ENCODE results near the gene PCDHB6.
"Not testable (repeated sequence)": the region's sequence is repeated elsewhere in the genome, so short reads cannot be mapped to it uniquely, and the experiment has no call there.

Gene PCDHB6

DNA sequence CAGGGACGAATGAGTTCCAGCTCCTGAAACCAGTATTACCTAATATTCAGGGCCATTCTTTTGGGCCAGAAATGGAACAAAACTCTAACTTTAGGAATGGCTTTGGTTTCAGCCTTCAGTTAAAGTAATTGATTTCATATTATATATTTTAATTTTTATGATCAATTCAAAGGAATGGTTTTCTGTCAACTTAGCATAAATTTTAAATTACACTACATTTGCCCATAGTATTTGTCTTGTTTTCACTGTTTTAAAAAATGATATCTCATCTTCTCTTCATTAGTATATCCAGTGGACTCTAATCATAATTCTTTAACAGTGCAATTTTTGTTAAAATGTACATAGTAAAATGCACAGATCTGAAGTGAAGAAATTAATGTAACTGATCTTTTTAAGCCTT is 30.5 kb downstream of the PCDHB6 start:
- no peaks in the 10 kb centered on the region for H3K36me3 Mint-ChIP-seq (ENCODE audit: low read depth)
- peaks cover 36% of the 10 kb centered on the region for H3K9me3 Mint-ChIP-seq
- H3K4me1 Mint-ChIP-seq (ENCODE audit: low read depth): no peaks in the 10 kb centered on the region

DNA sequence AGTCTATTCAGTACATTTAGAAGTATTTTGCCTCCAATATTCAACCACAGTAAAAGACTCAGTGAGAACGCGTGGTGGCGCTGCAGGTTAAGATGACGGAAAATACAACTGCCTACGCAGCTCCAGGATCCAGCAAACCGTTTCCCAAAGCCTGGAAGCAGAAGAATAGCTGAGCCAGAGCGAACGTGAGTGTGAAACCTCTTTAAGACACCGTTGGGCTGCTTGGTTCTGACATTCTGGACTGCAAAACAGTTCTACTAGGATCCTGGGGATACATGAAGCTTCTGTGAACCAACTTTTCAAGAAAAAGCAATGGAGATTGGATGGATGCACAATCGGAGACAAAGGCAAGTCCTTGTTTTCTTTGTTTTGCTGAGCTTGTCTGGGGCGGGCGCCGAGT is 32.4 kb downstream of the PCDHB6 start, which contains the start of gene PCDHB16:
Gene PCDHB16 (plus strand): TSS at position 140 of the 400 bp plus-strand sequence. CDS start 173 bp downstream, at position 313.
- H3K9me3 Mint-ChIP-seq: peaks cover 48% of the 10 kb centered on the region

More for the DNA sequence above, 30.5 kb downstream of the PCDHB6 start:
- Mint-ChIP-seq H3K4me3 (no peak overlapping the region), H3K27me3 (ENCODE audit: low read depth) (no peaks in the 10 kb centered on the region), H3K27ac (no peak overlapping the region)

DNA sequence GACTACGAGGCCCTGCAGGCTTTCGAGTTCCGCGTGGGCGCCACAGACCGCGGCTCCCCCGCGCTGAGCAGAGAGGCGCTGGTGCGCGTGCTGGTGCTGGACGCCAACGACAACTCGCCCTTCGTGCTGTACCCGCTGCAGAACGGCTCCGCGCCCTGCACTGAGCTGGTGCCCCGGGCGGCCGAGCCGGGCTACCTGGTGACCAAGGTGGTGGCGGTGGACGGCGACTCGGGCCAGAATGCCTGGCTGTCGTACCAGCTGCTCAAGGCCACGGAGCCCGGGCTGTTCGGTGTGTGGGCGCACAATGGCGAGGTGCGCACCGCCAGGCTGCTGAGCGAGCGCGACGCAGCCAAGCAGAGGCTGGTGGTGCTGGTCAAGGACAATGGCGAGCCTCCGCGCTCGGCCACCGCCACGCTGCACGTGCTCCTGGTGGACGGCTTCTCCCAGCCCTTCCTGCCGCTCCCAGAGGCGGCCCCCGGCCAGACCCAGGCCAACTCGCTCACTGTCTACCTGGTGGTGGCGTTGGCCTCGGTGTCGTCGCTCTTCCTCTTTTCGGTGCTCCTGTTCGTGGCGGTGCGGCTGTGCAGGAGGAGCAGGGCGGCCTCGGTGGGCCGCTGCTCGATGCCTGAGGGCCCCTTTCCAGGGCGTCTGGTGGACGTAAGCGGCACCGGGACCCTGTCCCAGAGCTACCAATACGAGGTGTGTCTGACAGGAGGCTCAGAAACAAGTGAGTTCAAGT is 34.4 kb downstream of the PCDHB6 start:
- not testable (repeated sequence) for H3K36me3 Mint-ChIP-seq (ENCODE audit: low read depth)

More for the DNA sequence above, 32.4 kb downstream of the PCDHB6 start, which contains the start of gene PCDHB16:
- no peak within 1 kb of the TSS for H3K4me3 Mint-ChIP-seq
- no peak within 1 kb of the TSS for H3K27ac Mint-ChIP-seq
- no peaks in the 10 kb centered on the region for H3K4me1 Mint-ChIP-seq (ENCODE audit: low read depth)
- no peaks in the 10 kb centered on the region for H3K27me3 Mint-ChIP-seq (ENCODE audit: low read depth)
- no peaks in the 10 kb centered on the region for H3K36me3 Mint-ChIP-seq (ENCODE audit: low read depth)

DNA sequence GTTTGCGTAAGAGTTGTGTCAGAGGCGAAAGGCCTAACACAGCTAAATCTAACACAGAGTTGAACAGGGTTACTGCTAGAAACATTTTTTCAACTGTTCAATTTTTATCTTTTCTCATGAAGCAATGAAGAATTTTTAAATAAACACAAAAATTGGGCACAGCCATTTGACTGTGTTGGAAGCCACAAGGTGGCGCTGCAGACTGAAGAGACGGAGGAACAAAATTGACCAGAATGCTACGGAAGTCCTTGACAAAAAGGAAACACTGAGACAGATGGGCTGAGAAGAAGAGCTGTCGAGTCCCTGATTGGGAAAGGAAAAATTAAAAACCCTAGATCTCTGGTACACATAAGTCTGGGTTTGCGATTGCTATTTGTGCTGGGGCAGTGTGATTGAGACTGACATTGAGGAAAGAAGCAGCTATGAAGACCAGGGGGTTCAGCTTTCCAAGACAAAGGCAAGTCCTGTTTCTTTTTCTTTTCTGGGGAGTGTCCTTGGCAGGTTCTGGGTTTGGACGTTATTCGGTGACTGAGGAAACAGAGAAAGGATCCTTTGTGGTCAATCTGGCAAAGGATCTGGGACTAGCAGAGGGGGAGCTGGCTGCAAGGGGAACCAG is 37.1 kb downstream of the PCDHB6 start, which contains the start of gene PCDHB9:
Gene PCDHB9 (plus strand): TSS at position 265 of the 616 bp plus-strand sequence. CDS start 158 bp downstream, at position 423.
- no peak within 1 kb of the TSS for H3K27ac Mint-ChIP-seq
- no peaks in the 10 kb centered on the region for H3K4me1 Mint-ChIP-seq (ENCODE audit: low read depth)
- peaks cover 53% of the 10 kb centered on the region for H3K9me3 Mint-ChIP-seq
- H3K36me3 Mint-ChIP-seq (ENCODE audit: low read depth): peaks cover 1% of the 10 kb centered on the region
- peaks cover 3% of the 10 kb centered on the region for H3K27me3 Mint-ChIP-seq (ENCODE audit: low read depth)
- H3K4me3 Mint-ChIP-seq: no peak within 1 kb of the TSS

More for the DNA sequence above, 34.4 kb downstream of the PCDHB6 start:
- H3K4me3 Mint-ChIP-seq; H3K27ac Mint-ChIP-seq; H3K4me1 Mint-ChIP-seq (ENCODE audit: low read depth); H3K27me3 Mint-ChIP-seq (ENCODE audit: low read depth): not testable (repeated sequence)
- peaks cover 56% of the 10 kb centered on the region for H3K9me3 Mint-ChIP-seq

DNA sequence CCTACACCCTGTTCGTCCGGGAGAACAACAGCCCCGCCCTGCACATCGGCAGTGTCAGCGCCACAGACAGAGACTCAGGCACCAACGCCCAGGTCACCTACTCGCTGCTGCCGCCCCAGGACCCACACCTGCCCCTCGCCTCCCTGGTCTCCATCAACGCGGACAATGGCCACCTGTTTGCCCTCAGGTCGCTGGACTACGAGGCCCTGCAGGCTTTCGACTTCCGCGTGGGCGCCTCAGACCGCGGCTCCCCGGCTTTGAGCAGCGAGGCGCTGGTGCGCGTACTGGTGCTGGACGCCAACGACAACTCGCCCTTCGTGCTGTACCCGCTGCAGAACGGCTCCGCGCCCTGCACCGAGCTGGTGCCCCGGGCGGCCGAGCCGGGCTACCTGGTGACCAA is 38.8 kb downstream of the PCDHB6 start:
- peaks cover 51% of the 10 kb centered on the region for H3K9me3 Mint-ChIP-seq
- H3K4me3 Mint-ChIP-seq; H3K36me3 Mint-ChIP-seq (ENCODE audit: low read depth); H3K27ac Mint-ChIP-seq; H3K27me3 Mint-ChIP-seq (ENCODE audit: low read depth); H3K4me1 Mint-ChIP-seq (ENCODE audit: low read depth): not testable (repeated sequence)

DNA sequence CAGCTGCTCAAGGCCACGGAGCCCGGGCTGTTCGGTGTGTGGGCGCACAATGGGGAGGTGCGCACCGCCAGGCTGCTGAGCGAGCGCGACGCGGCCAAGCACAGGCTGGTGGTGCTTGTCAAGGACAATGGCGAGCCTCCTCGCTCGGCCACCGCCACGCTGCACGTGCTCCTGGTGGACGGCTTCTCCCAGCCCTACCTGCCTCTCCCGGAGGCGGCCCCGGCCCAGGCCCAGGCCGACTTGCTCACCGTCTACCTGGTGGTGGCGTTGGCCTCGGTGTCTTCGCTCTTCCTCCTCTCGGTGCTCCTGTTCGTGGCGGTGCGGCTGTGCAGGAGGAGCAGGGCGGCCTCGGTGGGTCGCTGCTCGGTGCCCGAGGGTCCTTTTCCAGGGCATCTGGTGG is 39.3 kb downstream of the PCDHB6 start:
- not testable (repeated sequence) for H3K27me3 Mint-ChIP-seq (ENCODE audit: low read depth); H3K4me1 Mint-ChIP-seq (ENCODE audit: low read depth); H3K27ac Mint-ChIP-seq; H3K36me3 Mint-ChIP-seq (ENCODE audit: low read depth); H3K4me3 Mint-ChIP-seq
- H3K9me3 Mint-ChIP-seq: peaks cover 51% of the 10 kb centered on the region

DNA sequence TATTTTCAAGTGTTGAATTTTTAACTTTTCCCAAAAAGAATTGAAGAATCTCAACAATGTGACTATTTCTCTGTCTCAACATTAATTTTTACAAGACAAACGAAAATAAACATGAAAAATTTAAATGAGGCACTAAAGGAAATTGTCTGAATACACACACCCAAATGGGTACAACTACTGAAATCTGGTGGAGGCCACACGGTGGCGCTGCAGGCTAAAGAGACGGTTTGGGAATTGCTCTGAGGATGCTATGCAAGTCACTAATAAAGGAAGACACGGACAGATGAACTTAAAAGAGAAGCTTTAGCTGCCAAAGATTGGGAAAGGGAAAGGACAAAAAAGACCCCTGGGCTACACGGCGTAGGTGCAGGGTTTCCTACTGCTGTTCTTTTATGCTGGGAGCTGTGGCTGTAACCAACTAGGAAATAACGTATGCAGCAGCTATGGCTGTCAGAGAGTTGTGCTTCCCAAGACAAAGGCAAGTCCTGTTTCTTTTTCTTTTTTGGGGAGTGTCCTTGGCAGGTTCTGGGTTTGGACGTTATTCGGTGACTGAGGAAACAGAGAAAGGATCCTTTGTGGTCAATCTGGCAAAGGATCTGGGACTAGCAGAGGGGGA is 42.4 kb downstream of the PCDHB6 start, which contains the start of gene PCDHB10:
Gene PCDHB10 (plus strand): TSS at position 244 of the 616 bp plus-strand sequence. CDS start 200 bp downstream, at position 444.
- H3K36me3 Mint-ChIP-seq (ENCODE audit: low read depth): peaks cover 1% of the 10 kb centered on the region
- H3K4me3 Mint-ChIP-seq: no peak within 1 kb of the TSS
- no peak within 1 kb of the TSS for H3K27ac Mint-ChIP-seq
- peaks cover 3% of the 10 kb centered on the region for H3K27me3 Mint-ChIP-seq (ENCODE audit: low read depth)
- H3K9me3 Mint-ChIP-seq: peaks cover 47% of the 10 kb centered on the region
- no peaks in the 10 kb centered on the region for H3K4me1 Mint-ChIP-seq (ENCODE audit: low read depth)

DNA sequence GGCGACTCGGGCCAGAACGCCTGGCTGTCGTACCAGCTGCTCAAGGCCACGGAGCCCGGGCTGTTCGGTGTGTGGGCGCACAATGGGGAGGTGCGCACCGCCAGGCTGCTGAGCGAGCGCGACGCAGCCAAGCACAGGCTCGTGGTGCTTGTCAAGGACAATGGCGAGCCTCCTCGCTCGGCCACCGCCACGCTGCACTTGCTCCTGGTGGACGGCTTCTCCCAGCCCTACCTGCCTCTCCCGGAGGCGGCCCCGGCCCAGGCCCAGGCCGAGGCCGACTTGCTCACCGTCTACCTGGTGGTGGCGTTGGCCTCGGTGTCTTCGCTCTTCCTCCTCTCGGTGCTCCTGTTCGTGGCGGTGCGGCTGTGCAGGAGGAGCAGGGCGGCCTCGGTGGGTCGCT is 44.5 kb downstream of the PCDHB6 start:
- not testable (repeated sequence) for H3K27me3 Mint-ChIP-seq (ENCODE audit: low read depth); H3K36me3 Mint-ChIP-seq (ENCODE audit: low read depth)
- peaks cover 54% of the 10 kb centered on the region for H3K9me3 Mint-ChIP-seq

DNA sequence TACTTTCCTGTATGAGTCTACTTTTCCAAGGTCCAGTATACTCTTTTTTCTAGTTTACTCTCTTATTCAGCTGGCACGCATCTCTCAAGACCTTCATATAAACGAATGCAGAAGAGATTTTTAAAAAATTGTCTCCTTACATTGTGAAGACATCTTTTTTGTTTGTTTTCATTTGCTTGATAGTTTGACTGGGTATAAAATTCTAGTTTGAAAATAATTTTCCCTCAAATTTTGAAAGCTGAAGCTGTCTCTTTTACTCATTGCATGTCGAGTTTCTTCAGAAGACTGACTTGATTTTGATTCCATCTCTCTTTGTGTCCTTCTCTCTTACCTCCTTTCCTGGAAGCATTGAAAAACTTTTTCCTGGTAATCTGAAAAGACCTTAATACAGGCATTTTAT is 46.5 kb downstream of the PCDHB6 start:
- Mint-ChIP-seq H3K4me3 (no peak overlapping the region), H3K9me3 (peaks cover 69% of the 10 kb centered on the region), H3K27me3 (ENCODE audit: low read depth) (no peaks in the 10 kb centered on the region), H3K27ac (no peak overlapping the region), H3K4me1 (ENCODE audit: low read depth) (no peaks in the 10 kb centered on the region), H3K36me3 (ENCODE audit: low read depth) (no peaks in the 10 kb centered on the region)

More for the DNA sequence above, 44.5 kb downstream of the PCDHB6 start:
- H3K4me1 Mint-ChIP-seq (ENCODE audit: low read depth); H3K27ac Mint-ChIP-seq; H3K4me3 Mint-ChIP-seq: not testable (repeated sequence)

DNA sequence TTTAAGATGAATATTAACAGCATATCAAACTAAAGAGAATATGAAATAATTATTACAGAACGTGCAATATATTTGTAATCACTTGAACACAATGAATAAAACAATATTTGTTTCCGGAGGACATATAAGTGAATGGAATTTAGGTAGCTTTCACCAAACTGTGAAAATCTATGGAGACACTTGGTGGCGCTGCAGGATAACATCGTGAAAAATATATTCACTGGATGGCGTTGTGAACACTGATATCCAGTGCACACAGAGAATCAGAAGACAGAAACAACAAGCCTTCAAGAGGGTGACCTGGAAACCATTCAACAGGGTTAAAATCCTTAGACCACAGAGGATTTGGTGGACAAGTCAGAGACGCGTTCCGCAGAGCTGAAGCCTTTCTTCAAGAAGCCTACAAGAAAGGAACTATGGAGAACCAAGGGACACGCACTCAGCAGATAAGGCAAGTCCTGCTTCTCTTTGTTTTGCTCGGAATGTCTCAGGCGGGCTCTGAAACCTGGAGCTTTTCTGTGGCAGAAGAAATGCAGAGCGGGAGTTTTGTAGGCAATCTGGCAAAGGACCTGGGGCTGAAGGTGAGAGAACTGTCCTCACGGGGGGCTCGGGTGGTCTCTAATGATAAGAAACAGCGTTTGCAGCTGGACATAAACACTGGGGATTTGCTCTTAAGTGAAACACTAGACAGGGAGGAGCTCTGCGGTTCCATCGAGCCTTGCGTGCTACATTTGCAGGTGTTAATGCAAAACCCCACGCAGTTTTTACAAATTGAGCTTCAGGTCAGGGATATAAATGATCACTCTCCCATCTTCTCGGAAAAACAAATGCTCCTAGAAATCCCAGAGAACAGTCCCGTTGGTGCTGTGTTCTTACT is 49.7 kb downstream of the PCDHB6 start, which contains the start of gene PCDHB11:
Gene PCDHB11 (plus strand): TSS at position 269 of the 877 bp plus-strand sequence. CDS start 148 bp downstream, at position 417.
- H3K9me3 Mint-ChIP-seq: peaks cover 60% of the 10 kb centered on the region
- no peaks in the 10 kb centered on the region for H3K4me1 Mint-ChIP-seq (ENCODE audit: low read depth)
- H3K27me3 Mint-ChIP-seq (ENCODE audit: low read depth): no peaks in the 10 kb centered on the region
- no peaks in the 10 kb centered on the region for H3K36me3 Mint-ChIP-seq (ENCODE audit: low read depth)
- no peak within 1 kb of the TSS for H3K4me3 Mint-ChIP-seq
- H3K27ac Mint-ChIP-seq: no peak within 1 kb of the TSS

DNA sequence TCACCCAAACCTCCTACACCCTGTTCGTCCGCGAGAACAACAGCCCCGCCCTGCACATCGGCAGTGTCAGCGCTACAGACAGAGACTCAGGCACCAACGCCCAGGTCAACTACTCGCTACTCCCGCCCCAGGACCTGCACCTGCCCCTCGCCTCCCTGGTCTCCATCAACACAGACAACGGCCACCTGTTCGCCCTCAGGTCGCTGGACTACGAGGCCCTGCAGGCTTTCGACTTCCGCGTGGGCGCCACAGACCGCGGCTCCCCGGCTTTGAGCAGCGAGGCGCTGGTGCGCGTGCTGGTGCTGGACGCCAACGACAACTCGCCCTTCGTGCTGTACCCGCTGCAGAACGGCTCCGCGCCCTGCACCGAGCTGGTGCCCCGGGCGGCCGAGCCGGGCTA is 51.3 kb downstream of the PCDHB6 start:
- H3K27me3 Mint-ChIP-seq (ENCODE audit: low read depth); H3K4me3 Mint-ChIP-seq; H3K27ac Mint-ChIP-seq; H3K4me1 Mint-ChIP-seq (ENCODE audit: low read depth); H3K36me3 Mint-ChIP-seq (ENCODE audit: low read depth): not testable (repeated sequence)
- H3K9me3 Mint-ChIP-seq: peaks cover 54% of the 10 kb centered on the region

DNA sequence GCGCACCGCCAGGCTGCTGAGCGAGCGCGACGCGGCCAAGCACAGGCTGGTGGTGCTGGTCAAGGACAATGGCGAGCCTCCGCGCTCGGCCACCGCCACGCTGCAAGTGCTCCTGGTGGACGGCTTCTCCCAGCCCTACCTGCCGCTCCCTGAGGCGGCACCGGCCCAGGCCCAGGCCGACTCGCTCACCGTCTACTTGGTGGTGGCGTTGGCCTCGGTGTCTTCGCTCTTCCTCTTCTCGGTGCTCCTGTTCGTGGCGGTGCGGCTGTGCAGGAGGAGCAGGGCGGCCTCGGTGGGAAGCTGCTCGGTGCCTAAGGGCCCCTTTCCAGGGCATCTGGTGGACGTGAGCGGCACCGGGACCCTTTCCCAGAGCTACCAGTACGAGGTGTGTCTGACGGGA is 51.8 kb downstream of the PCDHB6 start:
- H3K9me3 Mint-ChIP-seq: peaks cover 49% of the 10 kb centered on the region
- not testable (repeated sequence) for H3K27ac Mint-ChIP-seq; H3K4me1 Mint-ChIP-seq (ENCODE audit: low read depth); H3K27me3 Mint-ChIP-seq (ENCODE audit: low read depth); H3K36me3 Mint-ChIP-seq (ENCODE audit: low read depth); H3K4me3 Mint-ChIP-seq
